Adrenal gland (tissue), 12 donors: Measurements from ENCODE around the gene CAV2. TPM values are rescaled to one million over a fixed set of nuclear protein-coding genes. Genes with fewer than 3 reads are reported as not detected.

Experiments used
- DNase-seq, 7 donors: peaks; one replicate each; pipeline ENCODE4 v3.0.0-alpha.2; 2019 to 2020
- H3K27ac ChIP-seq, 5 donors: fragments of 200-600 bp; sonication (generic) in 4 of 5; 1 replicate in 3 of 5; 2 replicates in 2 of 5; pipeline versions ENCODE4 v1.5.1 to v1.8.0; 2016 to 2020; ENCODE audit warnings: mild to moderate bottlenecking in 1 of 5
- H3K27me3 ChIP-seq: fragments of 200-600 bp; 2 replicates; pipeline ENCODE4 v1.8.0; 2021
- H3K36me3 ChIP-seq, 2 donors: fragments of 200-600 bp; replicated peaks in 1 of 2; 1 replicate in 1 of 2; 2 replicates in 1 of 2; pipeline versions ENCODE4 v1.5.1 to v1.8.0; 2018 to 2022
- H3K4me1 ChIP-seq, 2 donors: fragments of 200-600 bp; replicated peaks in 1 of 2; 1 replicate in 1 of 2; 2 replicates in 1 of 2; pipeline versions ENCODE4 v1.5.1 to v1.8.0; 2018 to 2021
- H3K4me3 ChIP-seq, 4 donors: fragments of 200-600 bp; sonication (generic) in 3 of 4; one replicate each; pipeline ENCODE4 v1.5.1; 2016 to 2018
- H3K9me3 ChIP-seq, 3 donors: fragments of 200-600 bp; sonication (generic) in 1 of 3; replicated peaks in 1 of 3; 1 replicate in 2 of 3; 2 replicates in 1 of 3; pipeline versions ENCODE4 v1.5.1 to v1.8.0; 2016 to 2021
- POLR2A ChIP-seq, 2 donors: fragments of 450-650 bp; IDR thresholded peaks; one replicate each; pipeline ENCODE4 v1.6.1; 2017; ENCODE audit warnings: antibody characterized with exemption in 2 of 2, mild to moderate bottlenecking in 2 of 2, moderate library complexity in 1 of 2
- WGBS, 4 donors: extraction: QIAGEN DNeasy Blood & Tissue Kit in 2 of 4; methylation state at CpG; one replicate each; pipeline versions ENCODE4 v1.1.5 to v1.1.7; 2013 to 2017; 5-methylcytosine and 5-hydroxymethylcytosine counted together
- intact Hi-C, 2 donors: fragments of 100-400 bp; cut with DNase I; formaldehyde crosslinking; loops; one replicate each; pipeline versions ENCODE4 v1.14.1 to v1.15.0; 2022 to 2023
- polyA plus RNA-seq, 3 donors: library from polyadenylated mRNA; stranded (reverse); fragments of 200-250 nt in 2 of 3; fragments of 350-450 nt in 1 of 3; fragmentation: Illumina TruSeq in 1 of 3; extraction: RNeasy Lipid Tissue Mini Kit (QIAGEN cat#74804) in 1 of 3; gene quantifications; one replicate each; pipeline ENCODE4 v1.2.3, GENCODE V29; 2013 to 2014
- total RNA-seq, 9 donors: library from RNA; depleted of rRNA in 4 of 9; stranded (reverse); fragments of >200 nt in 4 of 9; fragments of 120-200 nt in 1 of 9; fragmentation: NEBNext Ultra II Directional in 1 of 9; extraction: Animal tissue kit (Norgen Biotek cat#: 25700) in 1 of 9; gene quantifications; one replicate each; pipeline versions ENCODE4 v1.1.0 to v1.2.4, GENCODE V29; 2013 to 2023
- TF ChIP-seq, protein P1 (sequence below), 6 experiments: fragments of 450-650 bp in 4 of 6; fragments of 200-600 bp in 2 of 6; sonication (generic) in 1 of 6; IDR thresholded peaks; 1 replicate in 5 of 6; 2 replicates in 1 of 6; pipeline versions ENCODE4 v1.5.1 to v1.8.0; 2016 to 2021; ENCODE audit warnings: antibody characterized with exemption in 6 of 6, mild to moderate bottlenecking in 2 of 6, moderate library complexity in 1 of 6
- donor health status: healthy with polysubstance abuse.
- donor health status: Bipolar disorder and iron deficiency.
- donor health status: DM: yes; HTN: yes; CAD: no.
- donor health status: DM: no; HTN: no; CAD: no.
- donor health status: DM: no; HTN: no; CAD: no.
- donor health status: DM: yes; HTN: yes; CAD: no.

The CAV2 gene
- total and polyA plus RNA-seq, 12 donors, result 9.8 to 40.2 (median 16.1) TPM

DNA sequence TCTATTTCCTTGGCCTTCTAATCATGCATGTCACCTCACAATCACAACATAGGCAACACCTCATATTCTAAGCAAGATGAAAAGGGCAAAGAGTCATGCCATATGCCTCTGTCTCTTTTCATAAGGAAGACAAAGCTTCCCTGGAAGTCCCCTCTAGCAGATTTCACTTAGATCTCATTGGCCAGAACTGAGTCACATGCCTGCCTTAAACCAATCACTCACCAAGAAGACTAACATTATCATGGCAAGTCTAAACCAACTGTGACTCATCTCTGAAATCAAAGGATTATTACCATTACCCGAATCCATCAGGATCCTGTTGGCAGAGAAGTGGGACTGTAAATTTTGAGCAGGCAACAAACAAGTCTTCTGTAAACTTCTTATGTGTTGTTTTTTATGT lies 53.1 kb downstream of the CAV2 start:
- DNase-seq, result no peak
- TF ChIP-seq, protein P1, sequence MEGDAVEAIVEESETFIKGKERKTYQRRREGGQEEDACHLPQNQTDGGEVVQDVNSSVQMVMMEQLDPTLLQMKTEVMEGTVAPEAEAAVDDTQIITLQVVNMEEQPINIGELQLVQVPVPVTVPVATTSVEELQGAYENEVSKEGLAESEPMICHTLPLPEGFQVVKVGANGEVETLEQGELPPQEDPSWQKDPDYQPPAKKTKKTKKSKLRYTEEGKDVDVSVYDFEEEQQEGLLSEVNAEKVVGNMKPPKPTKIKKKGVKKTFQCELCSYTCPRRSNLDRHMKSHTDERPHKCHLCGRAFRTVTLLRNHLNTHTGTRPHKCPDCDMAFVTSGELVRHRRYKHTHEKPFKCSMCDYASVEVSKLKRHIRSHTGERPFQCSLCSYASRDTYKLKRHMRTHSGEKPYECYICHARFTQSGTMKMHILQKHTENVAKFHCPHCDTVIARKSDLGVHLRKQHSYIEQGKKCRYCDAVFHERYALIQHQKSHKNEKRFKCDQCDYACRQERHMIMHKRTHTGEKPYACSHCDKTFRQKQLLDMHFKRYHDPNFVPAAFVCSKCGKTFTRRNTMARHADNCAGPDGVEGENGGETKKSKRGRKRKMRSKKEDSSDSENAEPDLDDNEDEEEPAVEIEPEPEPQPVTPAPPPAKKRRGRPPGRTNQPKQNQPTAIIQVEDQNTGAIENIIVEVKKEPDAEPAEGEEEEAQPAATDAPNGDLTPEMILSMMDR (IDR thresholded peaks at IDR 0.05), result no peak
- no peak for TF ChIP-seq POLR2A (IDR thresholded peaks at IDR 0.05)
- no peaks in the 10 kb centered on the region for H3K36me3 ChIP-seq
- H3K9me3 ChIP-seq, result no peaks in the 10 kb centered on the region
- WGBS, 4 donors, result 60 to 75% (median 70%) methylated on average over 1 of the region's 1 CpG
- H3K4me1 ChIP-seq, result no peaks in the 10 kb centered on the region
- no peak overlapping the region for H3K27ac ChIP-seq
- H3K4me3 ChIP-seq, result no peak overlapping the region
- intact Hi-C loops, result no loop called here
- H3K27me3 ChIP-seq, result no peaks in the 10 kb centered on the region

DNA sequence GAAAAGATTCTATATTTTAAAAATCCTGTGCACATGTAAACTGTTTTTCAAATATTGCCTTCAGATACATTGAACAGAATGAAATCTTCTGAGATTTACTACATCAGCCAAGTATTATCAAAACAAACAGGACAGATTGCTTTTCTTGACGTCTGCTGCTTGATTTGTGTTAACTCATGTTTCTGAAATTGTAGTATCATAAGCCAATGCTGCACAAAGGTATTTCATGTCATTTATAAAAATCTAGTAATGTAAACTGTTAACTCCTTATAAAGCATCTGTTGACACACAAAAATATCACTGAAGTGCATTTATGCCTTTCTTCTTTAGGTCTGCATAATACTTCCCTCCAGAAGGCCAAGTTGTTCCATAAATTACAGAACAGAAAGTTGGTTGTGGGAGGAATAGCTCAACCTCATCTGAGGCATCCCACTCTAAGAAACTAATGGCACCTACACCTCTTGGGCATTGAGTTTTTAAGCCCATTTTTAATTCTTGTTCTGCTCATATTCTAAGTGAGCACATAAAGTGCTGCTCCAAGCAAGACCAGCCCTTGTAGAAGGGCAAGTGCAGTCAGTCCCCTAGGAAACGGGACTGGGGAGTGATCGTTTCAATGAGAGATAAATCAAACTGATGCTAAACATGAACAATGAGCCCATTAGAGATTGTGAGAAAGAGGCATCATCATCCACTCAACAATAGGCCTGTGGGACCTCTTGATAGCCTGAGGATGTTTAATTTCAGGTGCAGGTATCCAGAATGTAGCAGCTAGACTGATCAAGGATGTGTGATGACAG lies 53.8 kb downstream of the CAV2 start:
- H3K36me3 ChIP-seq, result no peaks in the 10 kb centered on the region
- H3K4me1 ChIP-seq, result no peaks in the 10 kb centered on the region
- DNase-seq, result no peak
- intact Hi-C loops, result no loop called here
- WGBS, 4 donors, result 57 to 67% (median 62%) methylated on average over 3 of the region's 3 CpGs
- no peak overlapping the region for H3K27ac ChIP-seq
- no peak for TF ChIP-seq POLR2A (IDR thresholded peaks at IDR 0.05)
- TF ChIP-seq, protein P1 (IDR thresholded peaks at IDR 0.05), result no peak
- H3K4me3 ChIP-seq, result no peak overlapping the region
- H3K9me3 ChIP-seq, result no peaks in the 10 kb centered on the region
- no peaks in the 10 kb centered on the region for H3K27me3 ChIP-seq

DNA sequence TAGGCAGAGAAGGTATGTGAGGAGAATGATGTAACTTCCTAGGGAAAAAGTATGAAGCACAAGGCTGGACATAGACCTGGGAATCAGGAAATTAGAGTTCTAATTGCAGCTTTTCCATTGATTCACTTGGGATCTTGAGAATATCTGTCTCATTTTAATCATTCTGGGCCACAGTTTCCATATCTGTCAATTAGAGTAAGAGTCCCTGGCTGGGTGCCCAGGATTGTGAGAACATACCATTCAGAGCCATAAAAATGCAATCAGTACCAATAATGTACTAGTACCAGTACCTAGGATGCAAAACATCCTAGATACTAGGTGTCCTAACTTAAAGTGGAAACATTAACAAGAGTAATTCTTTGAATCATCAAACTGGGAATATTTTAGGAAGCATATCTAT lies 54.9 kb downstream of the CAV2 start:
- H3K4me3 ChIP-seq, result no peak overlapping the region
- intact Hi-C loops, result no loop called here
- H3K27ac ChIP-seq, result no peak overlapping the region
- no peaks in the 10 kb centered on the region for H3K9me3 ChIP-seq
- DNase-seq, result peak in 1 of 7 donors; percentile 21
- H3K27me3 ChIP-seq, result no peaks in the 10 kb centered on the region
- no peaks in the 10 kb centered on the region for H3K4me1 ChIP-seq
- TF ChIP-seq, protein P1 (IDR thresholded peaks at IDR 0.05), result no peak
- no peak for TF ChIP-seq POLR2A (IDR thresholded peaks at IDR 0.05)
- H3K36me3 ChIP-seq, result no peaks in the 10 kb centered on the region

DNA sequence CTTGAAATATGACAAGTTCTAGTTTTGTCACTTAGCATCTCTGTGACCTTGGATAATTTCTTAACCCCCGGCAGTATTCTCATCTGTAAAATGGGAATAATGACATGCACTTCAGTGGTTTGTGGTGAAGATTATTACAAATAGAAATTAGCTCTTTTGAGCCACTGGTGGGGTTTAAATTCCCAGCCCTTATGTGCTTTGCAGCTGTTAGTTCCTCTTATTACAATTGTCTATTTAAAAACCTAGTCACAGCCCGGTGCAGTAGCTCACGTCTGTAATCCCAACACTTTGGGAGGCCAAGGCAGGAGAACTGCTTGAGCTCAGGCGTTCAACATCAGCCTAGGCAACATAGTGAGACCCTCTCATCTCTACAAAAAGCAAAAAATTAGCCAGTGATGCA lies 55.4 kb downstream of the CAV2 start:
- Histone ChIP-seq H3K4me1 (no peaks in the 10 kb centered on the region), H3K27ac (no peak overlapping the region), H3K36me3 (no peaks in the 10 kb centered on the region), H3K27me3 (no peaks in the 10 kb centered on the region), H3K9me3 (no peaks in the 10 kb centered on the region), H3K4me3 (no peak overlapping the region)
- WGBS, 4 donors, result 68 to 74% (median 70%) methylated on average over 4 of the region's 4 CpGs
- TF ChIP-seq, protein P1 (IDR thresholded peaks at IDR 0.05), result no peak
- TF ChIP-seq POLR2A (IDR thresholded peaks at IDR 0.05), result no peak
- no peak for DNase-seq
- intact Hi-C loops, result no loop called here
